ENCODE results near the gene YTHDF1.

YTHDF1 gene

GRCh38 chr20:63220696-63221399, 4.9 kb upstream of the YTHDF1 start:
- Histone ChIP-seq H3K4me3 (ENCODE audit: insufficient read length, low read depth) (no peak overlapping the region), H3K4me1 (ENCODE audit: insufficient read depth, insufficient read length) (peaks cover 20% of the 10 kb centered on the region), H3K9ac (ENCODE audit: insufficient read length, low read depth) (no peak overlapping the region), H3K36me3 (ENCODE audit: insufficient read depth, insufficient read length, low read length) (no peaks in the 10 kb centered on the region), H3K9me3 (ENCODE audit: insufficient read depth, low read length) (no peaks in the 10 kb centered on the region), H3K27me3 (ENCODE audit: insufficient read depth, insufficient read length) (peaks cover 3% of the 10 kb centered on the region)
- TF ChIP-seq SUZ12 (IDR thresholded peaks at IDR 0.05; ENCODE audit: extremely low read depth, insufficient read depth, insufficient read length): no peak
- TF ChIP-seq ZNF274 (IDR thresholded peaks at IDR 0.05; ENCODE audit: low read depth, low read length): no peak
- no peak for TF ChIP-seq YY1 (IDR thresholded peaks at IDR 0.05; ENCODE audit: insufficient read depth, insufficient read length)
- DNase-seq (ENCODE audit: low read depth, low spot score): no peak

DNA sequence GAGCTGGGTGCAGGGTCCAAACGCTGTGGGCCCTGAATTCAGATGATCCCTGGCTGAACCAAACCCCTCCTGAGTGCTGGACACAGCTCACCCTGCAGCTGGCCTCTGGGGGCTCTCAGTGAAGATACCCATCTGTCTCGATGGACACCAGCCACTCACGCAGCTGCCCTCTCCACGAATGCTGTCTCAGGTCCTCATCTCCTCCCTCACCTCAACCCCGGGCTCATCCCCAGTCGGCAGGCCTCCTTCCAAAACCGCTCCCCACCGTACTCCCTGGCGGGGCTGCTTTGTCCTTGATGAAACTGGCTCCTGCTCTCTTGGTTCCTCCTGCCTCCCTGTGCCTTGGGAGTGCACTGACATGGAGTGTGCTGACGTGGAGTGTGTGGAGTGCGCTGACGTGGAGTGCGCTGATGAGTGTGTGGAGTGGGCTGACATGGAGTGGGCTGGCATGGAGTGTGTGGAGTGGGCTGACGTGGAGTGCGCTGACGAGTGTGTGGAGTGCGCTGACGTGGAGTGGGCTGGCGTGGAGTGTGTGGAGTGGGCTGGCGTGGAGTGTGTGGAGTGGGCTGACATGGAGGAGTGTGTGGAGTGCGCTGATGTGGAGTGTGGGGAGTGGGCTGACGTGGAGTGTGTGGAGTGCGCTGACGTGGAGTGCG, 4.1 kb upstream of the YTHDF1 start:
- Histone ChIP-seq H3K4me1 (ENCODE audit: insufficient read depth, insufficient read length) (peaks cover 20% of the 10 kb centered on the region), H3K27me3 (ENCODE audit: insufficient read depth, insufficient read length) (peaks cover 3% of the 10 kb centered on the region), H3K9ac (ENCODE audit: insufficient read length, low read depth) (peak overlapping the region; percentile 9), H3K9me3 (ENCODE audit: insufficient read depth, low read length) (no peaks in the 10 kb centered on the region), H3K36me3 (ENCODE audit: insufficient read depth, insufficient read length, low read length) (peaks cover 3% of the 10 kb centered on the region), H3K4me3 (ENCODE audit: insufficient read length, low read depth) (no peak overlapping the region)
- DNase-seq (ENCODE audit: low read depth, low spot score): no peak
- TF ChIP-seq SUZ12 (IDR thresholded peaks at IDR 0.05; ENCODE audit: extremely low read depth, insufficient read depth, insufficient read length) (no peak), YY1 (IDR thresholded peaks at IDR 0.05; ENCODE audit: insufficient read depth, insufficient read length) (no peak), ZNF274 (IDR thresholded peaks at IDR 0.05; ENCODE audit: low read depth, low read length) (no peak)

DNA sequence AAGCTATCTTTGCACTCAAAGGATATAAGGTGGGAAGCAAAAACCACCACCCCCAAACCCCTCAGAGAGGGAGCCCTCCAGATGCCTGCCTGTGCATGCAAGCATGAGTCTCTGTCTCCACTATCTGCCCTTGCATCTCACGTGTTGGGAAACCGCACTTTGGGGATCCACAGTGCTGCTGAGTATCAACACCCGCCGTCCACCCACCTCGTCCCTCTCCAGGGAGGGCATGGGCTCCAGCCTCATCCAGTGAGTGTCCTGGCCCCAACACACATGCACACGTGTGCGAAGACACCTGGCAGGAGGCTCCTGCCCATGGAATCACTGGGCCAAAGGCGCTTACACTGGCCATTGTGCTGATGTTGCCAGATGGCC, 3.5 kb upstream of the YTHDF1 start:
- H3K27me3 ChIP-seq (ENCODE audit: insufficient read depth, insufficient read length): peaks cover 3% of the 10 kb centered on the region
- H3K9ac ChIP-seq (ENCODE audit: insufficient read length, low read depth): no peak overlapping the region
- H3K4me1 ChIP-seq (ENCODE audit: insufficient read depth, insufficient read length): peaks cover 15% of the 10 kb centered on the region
- peaks cover 9% of the 10 kb centered on the region for H3K36me3 ChIP-seq (ENCODE audit: insufficient read depth, insufficient read length, low read length)
- no peak for TF ChIP-seq YY1 (IDR thresholded peaks at IDR 0.05; ENCODE audit: insufficient read depth, insufficient read length)
- no peak for TF ChIP-seq ZNF274 (IDR thresholded peaks at IDR 0.05; ENCODE audit: low read depth, low read length)
- TF ChIP-seq SUZ12 (IDR thresholded peaks at IDR 0.05; ENCODE audit: extremely low read depth, insufficient read depth, insufficient read length): no peak
- no peaks in the 10 kb centered on the region for H3K9me3 ChIP-seq (ENCODE audit: insufficient read depth, low read length)
- no peak overlapping the region for H3K4me3 ChIP-seq (ENCODE audit: insufficient read length, low read depth)
- DNase-seq (ENCODE audit: low read depth, low spot score): no peak

DNA sequence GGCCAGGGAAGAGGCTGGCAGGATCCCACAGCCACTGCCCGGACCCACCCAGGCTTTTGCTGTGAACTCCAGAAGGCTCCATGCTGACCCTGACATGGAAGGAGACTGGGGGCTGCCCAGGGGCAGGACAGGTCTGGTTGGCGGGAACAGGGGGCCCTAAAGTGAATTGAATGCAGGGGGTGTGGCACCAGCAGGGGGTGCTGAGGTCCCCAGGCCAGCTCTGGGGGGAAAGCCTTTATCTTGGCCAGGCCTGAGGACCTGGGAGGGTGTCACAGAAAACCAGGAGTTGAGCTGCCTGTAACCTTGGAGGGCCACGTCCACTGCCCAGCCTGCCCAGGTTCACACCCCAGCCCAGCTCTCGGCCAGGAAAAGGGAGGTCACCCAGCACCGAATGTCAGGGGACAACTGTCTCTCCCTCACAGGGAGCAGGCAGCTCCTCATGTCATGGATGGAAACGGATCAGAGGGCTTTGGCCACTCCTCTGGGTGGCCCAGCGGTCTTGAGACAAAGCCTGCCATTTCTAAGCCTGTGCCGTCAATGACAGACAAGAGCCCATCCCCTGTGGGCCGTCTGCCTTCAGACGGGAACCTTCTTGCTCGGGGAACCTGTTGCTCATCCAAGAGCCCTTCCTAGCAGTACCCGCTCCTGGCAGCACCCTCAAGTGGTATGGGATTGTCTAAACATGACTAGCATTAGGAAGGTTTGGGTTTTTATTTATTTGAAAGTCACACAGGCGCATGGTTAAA, 2.9 kb upstream of the YTHDF1 start:
- DNase-seq (ENCODE audit: low read depth, low spot score): no peak
- Histone ChIP-seq H3K9me3 (ENCODE audit: insufficient read depth, low read length) (no peaks in the 10 kb centered on the region), H3K9ac (ENCODE audit: insufficient read length, low read depth) (peak overlapping the region; percentile 27), H3K27me3 (ENCODE audit: insufficient read depth, insufficient read length) (peaks cover 3% of the 10 kb centered on the region), H3K36me3 (ENCODE audit: insufficient read depth, insufficient read length, low read length) (peaks cover 14% of the 10 kb centered on the region), H3K4me1 (ENCODE audit: insufficient read depth, insufficient read length) (peaks cover 9% of the 10 kb centered on the region), H3K4me3 (ENCODE audit: insufficient read length, low read depth) (no peak overlapping the region)
- no peak for TF ChIP-seq ZNF274 (IDR thresholded peaks at IDR 0.05; ENCODE audit: low read depth, low read length)
- TF ChIP-seq YY1 (IDR thresholded peaks at IDR 0.05; ENCODE audit: insufficient read depth, insufficient read length): no peak

DNA sequence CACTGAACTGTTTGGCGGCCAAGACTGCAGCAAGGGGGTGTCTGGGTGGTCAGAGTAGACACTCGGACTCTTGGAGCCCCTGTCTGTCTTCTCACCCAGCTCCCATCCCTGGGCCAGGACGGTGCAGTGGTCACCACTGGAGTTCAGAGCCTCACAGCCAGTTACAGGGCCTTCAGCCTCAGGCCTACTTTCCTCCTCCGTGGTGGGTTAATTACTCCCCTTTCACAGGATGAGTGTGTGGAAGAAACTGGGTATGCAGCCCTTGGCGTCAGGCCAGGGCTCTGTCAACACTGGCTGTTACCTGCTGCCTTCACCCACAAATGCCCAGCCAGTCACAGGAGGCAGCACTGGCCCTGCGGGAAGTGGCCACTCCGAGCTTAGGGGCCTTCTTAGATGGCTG, 1.8 kb upstream of the YTHDF1 start:
- TF ChIP-seq YY1 (IDR thresholded peaks at IDR 0.05; ENCODE audit: insufficient read depth, insufficient read length): no peak
- no peak for TF ChIP-seq SUZ12 (IDR thresholded peaks at IDR 0.05; ENCODE audit: extremely low read depth, insufficient read depth, insufficient read length)
- TF ChIP-seq ZNF274 (IDR thresholded peaks at IDR 0.05; ENCODE audit: low read depth, low read length): no peak
- Histone ChIP-seq H3K4me1 (ENCODE audit: insufficient read depth, insufficient read length) (peaks cover 13% of the 10 kb centered on the region), H3K4me3 (ENCODE audit: insufficient read length, low read depth) (no peak overlapping the region), H3K27me3 (ENCODE audit: insufficient read depth, insufficient read length) (peaks cover 3% of the 10 kb centered on the region), H3K9ac (ENCODE audit: insufficient read length, low read depth) (peak overlapping the region; percentile 1), H3K9me3 (ENCODE audit: insufficient read depth, low read length) (no peaks in the 10 kb centered on the region), H3K36me3 (ENCODE audit: insufficient read depth, insufficient read length, low read length) (peaks cover 26% of the 10 kb centered on the region)
- no peak for DNase-seq (ENCODE audit: low read depth, low spot score)

DNA sequence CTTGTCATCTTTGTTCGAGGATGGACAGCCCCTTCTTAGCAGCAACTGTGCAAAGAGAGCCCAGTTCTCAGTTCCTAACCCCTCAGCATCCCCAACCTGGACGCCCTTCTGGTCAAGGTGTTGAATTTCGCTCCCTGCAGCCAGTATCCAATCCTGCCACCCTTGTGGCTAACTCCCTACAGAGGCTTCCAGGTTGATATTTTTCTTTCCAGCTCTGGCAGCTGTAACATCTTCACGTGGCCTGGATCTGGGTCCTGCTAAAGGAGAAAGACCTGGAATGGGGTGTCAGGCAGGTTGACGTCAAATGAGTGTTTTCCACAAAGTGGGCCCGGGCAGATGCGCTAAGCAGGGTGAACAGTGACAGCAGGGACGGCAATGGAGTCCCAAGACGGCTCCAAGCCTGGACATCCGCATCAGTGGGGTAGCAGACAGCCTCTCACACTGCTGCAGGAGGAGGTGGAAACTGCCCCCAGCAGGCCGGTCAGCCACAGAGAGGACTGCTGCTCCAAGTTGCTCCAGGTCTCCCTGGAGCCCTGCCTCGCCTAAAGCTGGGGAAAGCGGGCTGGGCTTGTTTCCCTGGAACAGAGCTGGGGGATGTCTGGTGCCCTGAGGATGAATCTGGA, 1.0 kb upstream of the YTHDF1 start:
- H3K9ac ChIP-seq (ENCODE audit: insufficient read length, low read depth): peak overlapping the region; percentile 95
- TF ChIP-seq ZNF274 (IDR thresholded peaks at IDR 0.05; ENCODE audit: low read depth, low read length) (no peak), YY1 (IDR thresholded peaks at IDR 0.05; ENCODE audit: insufficient read depth, insufficient read length) (no peak), SUZ12 (IDR thresholded peaks at IDR 0.05; ENCODE audit: extremely low read depth, insufficient read depth, insufficient read length) (no peak)
- peaks cover 33% of the 10 kb centered on the region for H3K36me3 ChIP-seq (ENCODE audit: insufficient read depth, insufficient read length, low read length)
- no peaks in the 10 kb centered on the region for H3K27me3 ChIP-seq (ENCODE audit: insufficient read depth, insufficient read length)
- no peaks in the 10 kb centered on the region for H3K9me3 ChIP-seq (ENCODE audit: insufficient read depth, low read length)
- DNase-seq (ENCODE audit: low read depth, low spot score): no peak
- peak overlapping the region; percentile 90 for H3K4me3 ChIP-seq (ENCODE audit: insufficient read length, low read depth)
- peaks cover 19% of the 10 kb centered on the region for H3K4me1 ChIP-seq (ENCODE audit: insufficient read depth, insufficient read length)

Data from NT2/D1 (cell line).